Measurements from ENCODE around the gene EML6.

Gene EML6

GRCh38 chr2:54803783-54804751, 80.6 kb downstream of the EML6 start:
- no peak for DNase-seq (ENCODE audit: low read depth)
- no peak overlapping the region for H3K4me3 ChIP-seq (ENCODE audit: low read depth, low read length)
- TF ChIP-seq CTCF (IDR thresholded peaks at IDR 0.05; ENCODE audit: insufficient read depth, low read depth, low read length, missing control alignments), result no peak

- no peak for DNase-seq (ENCODE audit: low read depth)
- TF ChIP-seq CTCF (IDR thresholded peaks at IDR 0.05; ENCODE audit: insufficient read depth, low read depth, low read length, missing control alignments), result no peak
Observed at GRCh38 chr2:54805255-54805654, 81.8 kb downstream of the EML6 start.

GRCh38 chr2:54806975-54807374, 83.5 kb downstream of the EML6 start:
- DNase-seq (ENCODE audit: low read depth), result no peak
- no peak overlapping the region for H3K4me3 ChIP-seq (ENCODE audit: low read depth, low read length)
- TF ChIP-seq CTCF (IDR thresholded peaks at IDR 0.05; ENCODE audit: insufficient read depth, low read depth, low read length, missing control alignments), result no peak

More at GRCh38 chr2:54805255-54805654, 81.8 kb downstream of the EML6 start:
- H3K4me3 ChIP-seq (ENCODE audit: low read depth, low read length), result no peak overlapping the region

GRCh38 chr2:54808661-54809060, 85.2 kb downstream of the EML6 start:
- no peak overlapping the region for H3K4me3 ChIP-seq (ENCODE audit: low read depth, low read length)
- no peak for DNase-seq (ENCODE audit: low read depth)
- TF ChIP-seq CTCF (IDR thresholded peaks at IDR 0.05; ENCODE audit: insufficient read depth, low read depth, low read length, missing control alignments), result no peak

- TF ChIP-seq CTCF (IDR thresholded peaks at IDR 0.05; ENCODE audit: insufficient read depth, low read depth, low read length, missing control alignments), result no peak
- no peak overlapping the region for H3K4me3 ChIP-seq (ENCODE audit: low read depth, low read length)
- no peak for DNase-seq (ENCODE audit: low read depth)
Observed at GRCh38 chr2:54809819-54810218, 86.4 kb downstream of the EML6 start.

GRCh38 chr2:54810246-54810645, 86.8 kb downstream of the EML6 start:
- H3K4me3 ChIP-seq (ENCODE audit: low read depth, low read length), result no peak overlapping the region
- DNase-seq (ENCODE audit: low read depth), result no peak
- TF ChIP-seq CTCF (IDR thresholded peaks at IDR 0.05; ENCODE audit: insufficient read depth, low read depth, low read length, missing control alignments), result no peak

Data from GM12865 (cell line).